Right lobe of liver (tissue), 4 donors: ENCODE results near the gene GNAT1.

Experiments used
- CTCF ChIP-seq, 4 donors: fragments of 200-600 bp in 3 of 4; fragments of 450-650 bp in 1 of 4; IDR thresholded peaks; one replicate each; pipeline versions ENCODE4 v1.5.1 to v1.8.0; 2016 to 2022; ENCODE audit warnings: antibody characterized with exemption in 4 of 4, mild to moderate bottlenecking in 2 of 4
- POLR2A ChIP-seq: fragments of 450-650 bp; IDR thresholded peaks from one replicate; pipeline ENCODE4 v1.6.1; 2017; ENCODE audit warnings: antibody characterized with exemption, mild to moderate bottlenecking
- donor health status: DM: no; HTN: no; CAD: no.
- donor health status: DM: no; HTN: no; CAD: no.
- donor health status: DM: no; HTN: yes; CAD: no.

- TF ChIP-seq CTCF (IDR thresholded peaks at IDR 0.05) (no peak), POLR2A (no peak)
Measured at GRCh38 chr3:50243543-50243895, 52.1 kb downstream of the GNAT1 start.
